HK-2 (cell line): ENCODE data around the gene TET1.
"Not testable (repeated sequence)": the region's sequence is repeated elsewhere in the genome, so short reads cannot be mapped to it uniquely, and the experiment has no call there.

Source experiments
- DNase-seq: peaks from one replicate; pipeline ENCODE4 v3.0.0-alpha.2; 2018; ENCODE audit not compliant: unreplicated experiment

Gene TET1

DNA sequence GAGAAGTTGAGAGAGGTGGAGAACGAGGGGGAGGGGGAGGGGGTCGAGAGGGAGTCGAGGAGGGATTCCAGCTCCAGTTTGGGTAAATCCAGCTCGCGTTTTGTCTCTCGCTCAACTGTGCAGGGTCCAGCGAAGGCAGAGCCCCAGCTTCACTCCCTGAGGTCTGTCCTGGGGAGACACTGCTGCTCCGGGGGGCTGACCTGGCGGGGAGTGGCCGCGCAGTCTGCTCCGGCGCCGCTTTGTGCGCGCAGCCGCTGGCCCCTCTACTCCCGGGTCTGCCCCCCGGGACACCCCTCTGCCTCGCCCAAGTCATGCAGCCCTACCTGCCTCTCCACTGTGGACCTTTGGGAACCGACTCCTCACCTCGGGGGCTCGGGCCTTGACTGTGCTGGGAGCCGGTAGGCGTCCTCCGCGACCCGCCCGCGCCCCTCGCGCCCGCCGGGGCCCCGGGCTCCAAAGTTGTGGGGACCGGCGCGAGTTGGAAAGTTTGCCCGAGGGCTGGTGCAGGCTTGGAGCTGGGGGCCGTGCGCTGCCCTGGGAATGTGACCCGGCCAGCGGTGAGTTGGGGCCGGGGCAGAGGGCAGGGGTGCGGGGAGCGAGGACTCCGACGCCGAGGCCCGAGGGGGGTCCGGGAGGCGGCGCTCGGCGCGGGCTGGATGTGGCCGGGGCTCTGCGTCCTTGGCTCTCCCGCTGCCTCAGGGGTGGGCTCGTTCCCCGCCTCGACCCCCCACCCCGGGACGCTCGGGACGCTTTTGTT, at the start of gene TET1:
TSS of gene TET1 (plus strand) at position 152 of the 757 bp plus-strand sequence. CDS start 12,002 bp downstream, outside the sequence.
- no peak for DNase-seq

- not testable (repeated sequence) for DNase-seq
Measured at GRCh38 chr10:68516216-68516615, 43.9 kb upstream of the TET1 start.

- DNase-seq: no peak
Measured at GRCh38 chr10:68516766-68517165, 43.4 kb upstream of the TET1 start.

DNA sequence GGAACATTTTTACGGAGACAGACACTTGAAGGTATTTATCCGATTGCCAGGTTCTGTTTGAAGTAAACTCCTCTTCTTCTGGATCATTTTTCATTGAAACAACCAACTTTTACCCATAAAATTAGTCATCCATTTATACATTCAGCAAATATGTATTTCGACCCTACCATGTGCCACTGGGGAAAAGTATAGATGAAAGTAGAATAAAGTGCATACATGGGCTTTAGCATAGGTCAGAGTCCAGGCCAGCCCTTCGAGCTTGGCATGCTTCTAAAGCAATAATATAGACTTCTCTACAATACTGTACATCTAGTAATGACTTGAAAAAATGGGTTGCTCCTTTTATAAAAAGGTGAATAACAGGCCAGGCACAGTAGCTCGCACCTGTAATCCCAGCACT, 42.9 kb upstream of the TET1 start:
- no peak for DNase-seq

GRCh38 chr10:68518609-68519008, 41.5 kb upstream of the TET1 start:
- not testable (repeated sequence) for DNase-seq

DNA sequence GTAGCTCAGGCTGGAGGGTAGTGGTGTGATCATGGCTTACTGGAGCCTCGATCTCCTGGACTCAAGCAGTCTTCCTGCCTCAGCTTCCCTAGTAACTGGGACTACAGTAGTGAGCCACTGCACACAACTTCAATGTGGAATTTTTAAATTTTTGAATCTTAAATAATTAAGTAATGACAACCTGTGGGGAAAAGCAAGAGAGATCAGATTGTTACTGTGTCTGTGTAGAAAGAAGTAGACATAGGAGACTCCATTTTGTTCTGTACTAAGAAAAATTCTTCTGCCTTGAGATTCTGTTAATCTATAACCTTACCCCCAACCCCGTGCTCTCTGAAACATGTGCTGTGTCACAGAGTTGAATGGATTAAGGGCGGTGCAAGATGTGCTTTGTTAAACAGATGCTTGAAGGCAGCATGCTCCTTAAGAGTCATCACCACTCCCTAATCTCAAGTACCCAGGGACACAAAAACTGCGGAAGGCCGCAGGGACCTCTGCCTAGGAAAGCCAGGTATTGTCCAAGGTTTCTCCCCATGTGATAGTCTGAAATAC, 34.6 kb upstream of the TET1 start:
- DNase-seq: not testable (repeated sequence)

DNA sequence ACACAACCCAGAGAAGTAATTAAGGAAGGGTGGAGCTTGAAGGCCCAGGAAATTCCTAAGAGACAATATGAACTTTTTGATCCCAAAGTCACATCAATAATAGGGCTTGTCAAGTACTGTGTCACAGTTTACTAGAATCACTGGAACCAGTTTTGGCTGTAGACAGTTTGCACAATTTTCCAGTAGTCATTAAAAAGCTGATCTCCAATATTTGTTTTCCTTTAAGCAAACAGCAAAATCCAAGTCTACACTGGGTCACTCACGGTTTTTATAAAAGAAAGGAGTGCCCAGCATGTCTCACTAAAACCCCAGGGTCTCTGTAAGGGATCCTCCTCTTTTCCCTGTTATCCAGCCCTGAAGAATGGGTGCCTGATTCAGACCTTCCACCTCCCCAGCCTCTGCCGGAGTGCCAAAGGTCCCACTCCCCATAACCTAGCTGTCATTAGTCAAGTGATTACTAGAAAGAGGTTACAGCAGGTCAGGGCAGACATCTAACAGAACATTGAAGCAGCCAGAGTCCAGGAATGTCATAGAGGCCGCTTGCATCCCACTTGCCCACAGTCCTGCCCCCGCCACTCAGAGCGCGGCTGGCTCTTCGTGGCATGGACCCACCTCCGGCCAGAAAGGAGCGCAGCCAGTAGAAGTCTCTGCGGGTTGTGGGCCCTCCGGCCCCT, 33.4 kb upstream of the TET1 start:
- no peak for DNase-seq

DNA sequence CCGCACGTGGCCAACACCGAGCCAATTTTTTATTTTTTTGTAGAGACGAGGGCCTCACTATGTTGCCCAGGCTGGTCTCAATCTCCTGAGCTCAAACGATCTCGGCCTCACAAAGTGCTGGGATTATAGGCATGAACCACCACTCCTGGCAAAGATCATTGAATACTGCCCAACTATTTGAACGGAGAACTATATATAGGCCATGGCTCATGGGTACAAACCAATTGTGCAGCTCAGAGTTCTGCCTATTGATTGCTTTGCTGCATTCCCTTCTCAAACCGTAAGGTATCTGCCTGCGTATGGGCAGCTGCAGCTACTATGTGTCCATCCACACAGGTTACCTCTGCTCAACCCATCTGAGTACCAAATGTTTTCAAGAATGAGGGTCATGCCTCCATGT, 23.2 kb upstream of the TET1 start:
- no peak for DNase-seq

DNA sequence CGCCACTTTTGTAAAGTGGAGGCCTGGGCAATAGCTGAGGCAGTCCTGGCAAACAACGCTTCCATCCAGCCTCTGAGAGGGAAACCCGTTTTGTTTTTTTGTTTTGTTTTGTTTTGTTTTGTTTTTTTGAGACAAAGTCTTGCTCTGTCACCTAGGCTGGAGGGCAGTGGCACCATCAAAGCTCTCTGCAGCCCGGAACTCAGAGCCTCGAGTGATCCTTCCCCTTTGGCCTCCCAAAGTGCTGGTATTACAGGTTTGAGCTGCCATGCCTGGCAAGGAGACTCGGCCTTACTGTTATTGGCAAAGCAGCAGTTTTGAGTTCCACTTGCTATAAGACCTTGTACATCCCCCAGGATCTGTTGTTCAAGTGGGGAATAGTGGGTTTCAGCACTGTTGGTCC, 22.3 kb upstream of the TET1 start:
- no peak for DNase-seq

GRCh38 chr10:68543004-68543918, 16.9 kb upstream of the TET1 start:
- peak; percentile 49 for DNase-seq

GRCh38 chr10:68550747-68551411, 9.3 kb upstream of the TET1 start:
- DNase-seq: peak; percentile 39

GRCh38 chr10:68553138-68553537, 7.0 kb upstream of the TET1 start:
- DNase-seq: no peak

- no peak for DNase-seq
Measured at GRCh38 chr10:68553599-68553998, 6.5 kb upstream of the TET1 start.

DNA sequence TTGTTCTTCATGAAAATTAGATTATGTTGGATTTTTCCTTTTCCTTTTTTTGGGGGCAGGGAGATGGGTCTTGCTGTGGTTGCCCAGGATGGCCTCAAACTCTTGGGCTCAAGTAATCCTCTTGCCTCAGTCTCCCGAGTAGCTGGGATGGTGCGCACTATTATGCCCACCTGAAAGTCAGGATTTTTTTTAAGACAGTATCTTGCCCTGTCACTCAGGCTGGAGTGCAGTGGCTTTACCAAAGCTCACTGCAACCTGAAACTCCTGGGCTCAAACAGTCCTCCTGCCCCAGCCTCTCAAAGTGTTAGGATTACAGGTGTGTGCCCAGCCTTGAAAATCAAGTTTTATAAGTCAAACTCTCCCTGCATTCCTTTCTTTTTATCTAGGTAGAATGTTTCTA, 1.7 kb upstream of the TET1 start:
- DNase-seq: no peak

DNA sequence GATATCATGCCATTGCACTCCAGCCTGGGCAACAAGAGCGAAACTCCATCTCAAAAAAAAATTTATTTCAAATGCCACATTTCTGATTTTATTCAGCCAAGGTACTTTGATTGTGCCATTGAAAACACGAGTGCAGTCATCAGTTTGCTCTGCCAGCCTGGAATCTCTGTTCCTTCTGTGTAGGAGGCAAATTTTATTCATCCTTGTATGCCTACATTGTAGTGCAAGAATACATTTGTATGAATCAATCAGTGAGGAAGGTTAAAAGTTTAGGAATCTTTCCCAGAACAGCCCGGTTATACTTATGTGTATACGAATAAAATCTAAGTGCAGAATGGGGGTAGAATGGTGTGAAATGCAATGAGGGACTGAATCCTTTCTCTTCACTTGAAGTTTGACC, 886 bp upstream of the TET1 start:
- DNase-seq: no peak

GRCh38 chr10:68559841-68560185, 324 bp upstream of the TET1 start:
- DNase-seq: no peak

DNA sequence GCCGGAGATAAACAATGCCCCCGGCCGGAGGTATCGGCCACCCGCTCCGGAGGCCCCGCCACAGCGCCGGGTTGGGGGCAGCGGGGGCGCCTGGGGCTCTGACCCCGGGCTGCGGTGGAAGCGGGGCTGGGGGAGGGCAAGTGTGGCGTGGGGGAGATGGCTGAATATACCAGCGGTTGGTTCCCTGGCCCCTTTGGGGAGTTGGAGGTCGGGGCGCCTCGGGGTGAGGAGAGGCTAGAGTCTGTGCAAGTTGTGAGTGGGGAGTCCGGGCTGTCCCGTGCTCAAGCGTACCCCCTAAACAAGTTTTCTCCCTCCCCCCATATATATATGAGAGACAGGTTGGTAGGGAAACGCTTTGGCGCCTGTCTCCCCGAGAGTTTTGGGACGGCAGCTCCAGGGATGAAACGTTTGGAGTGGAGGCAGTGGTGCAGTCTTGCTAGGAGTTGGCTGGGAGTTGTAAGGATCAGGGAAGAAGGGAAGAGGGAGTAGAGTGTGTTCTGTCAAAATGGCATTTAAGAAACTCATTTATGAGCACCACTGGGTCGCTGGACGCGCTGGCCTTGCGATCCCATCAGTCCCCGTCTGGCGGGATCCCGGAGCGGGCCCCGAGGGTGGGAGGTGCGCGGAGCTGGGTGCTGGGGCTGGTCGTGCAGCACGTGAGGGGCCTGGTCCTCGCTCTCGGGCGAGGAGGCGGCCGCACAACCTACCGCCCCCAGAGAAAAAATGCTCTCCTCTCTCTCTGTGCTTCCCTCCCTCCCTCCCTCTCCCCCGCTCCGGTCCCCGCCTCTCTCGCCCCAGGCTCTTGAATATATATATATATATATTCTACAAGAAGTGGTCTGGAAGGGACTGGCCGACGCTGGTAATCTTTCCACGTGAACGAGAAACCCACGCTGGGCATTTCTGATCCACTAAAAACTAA, 1.1 kb downstream of the TET1 start:
- DNase-seq: no peak

DNA sequence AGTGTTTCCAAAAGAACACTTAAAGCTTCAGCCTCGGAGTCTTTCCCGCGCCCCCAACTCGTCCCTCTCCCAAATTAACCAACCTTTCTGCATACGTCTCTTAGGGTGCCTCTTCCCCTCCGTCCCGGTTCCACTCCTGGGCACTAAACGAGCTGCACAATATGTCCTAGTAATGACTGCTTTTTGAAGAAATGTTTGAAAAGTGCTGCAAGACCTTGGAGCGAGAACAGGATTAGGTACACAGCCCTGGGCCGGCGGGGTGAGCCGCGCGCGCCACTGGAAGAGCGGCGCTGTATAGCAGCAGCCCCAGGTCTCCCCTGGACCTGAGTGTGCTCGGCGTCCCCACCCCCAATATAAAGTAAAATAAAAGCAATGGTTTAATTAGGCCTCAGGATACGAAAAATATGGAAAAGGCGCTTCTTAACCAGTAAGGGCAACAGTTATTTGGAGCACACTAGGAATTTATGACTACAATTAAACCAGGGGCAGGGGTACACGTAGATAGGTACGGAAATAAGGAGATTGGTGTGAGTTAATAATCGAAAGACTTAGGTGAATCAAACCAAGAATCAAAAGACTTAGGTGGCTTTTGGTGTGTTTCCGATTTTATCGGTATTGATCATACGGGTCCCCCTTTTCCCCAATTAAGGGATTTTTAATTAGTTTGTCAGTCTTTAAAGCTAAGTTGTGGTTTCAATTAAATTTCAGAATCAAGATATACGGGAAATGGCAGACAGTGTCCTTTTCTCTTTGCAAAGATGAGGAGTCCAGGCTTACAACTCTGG, 1.9 kb downstream of the TET1 start:
- DNase-seq: no peak

GRCh38 chr10:68562661-68563570, 2.8 kb downstream of the TET1 start:
- no peak for DNase-seq
